Measurements from ENCODE around the gene CLDN6. TPM values are rescaled to one million over a fixed set of nuclear protein-coding genes. Genes with fewer than 3 reads are reported as not detected.

CLDN6 gene
- total and polyA plus RNA-seq, 7 donors, result 0.05 to 5.5 (median 0.45) TPM; not detected in 4

- ATAC-seq (peak in 2 of 4 donors; percentile 4 to 10), DNase-seq (no peak)
- WGBS, 3 donors, result 2 to 3% (median 2%) methylated on average over 24 to 54 of the region's 54 CpGs
- TF ChIP-seq CTCF (IDR thresholded peaks at IDR 0.05), result no peak
- peak overlapping the region; percentile 66 for H3K4me3 ChIP-seq
- H3K27ac ChIP-seq, result no peak overlapping the region
- intact Hi-C loops (cut with DNase I), result no loop called here
- no peaks in the 10 kb centered on the region for H3K9me3 ChIP-seq
- H3K27me3 ChIP-seq (ENCODE audit: insufficient read depth in 3 of 3, low read length in 2 of 3), result peaks cover 0 to 69% (median 34%) of the 10 kb centered on the region in 3 donors
- no peaks in the 10 kb centered on the region for H3K36me3 ChIP-seq (ENCODE audit: insufficient read depth in 1 of 2, low read depth in 1 of 2)
- H3K4me1 ChIP-seq, result peaks cover 11% of the 10 kb centered on the region
These were observed 28.8 kb upstream of the CLDN6 start for GRCh38 chr16:3046641-3047386.

GRCh38 chr16:3045758-3046640 lies 28.0 kb upstream of the CLDN6 start, which contains the start of gene MMP25:
MMP25 (plus strand) TSS chr16:3046561; CDS start chr16:3046918, 357 bp downstream.
- peaks cover 0 to 74% (median 34%) of the 10 kb centered on the region in 3 donors for H3K27me3 ChIP-seq (ENCODE audit: insufficient read depth in 3 of 3, low read length in 2 of 3)
- WGBS, 3 donors, result 1% methylated on average over 34 to 86 of the region's 86 CpGs
- peaks cover 11% of the 10 kb centered on the region for H3K4me1 ChIP-seq
- H3K36me3 ChIP-seq (ENCODE audit: insufficient read depth in 1 of 2, low read depth in 1 of 2), result no peaks in the 10 kb centered on the region
- intact Hi-C loops (cut with DNase I), result no loop called here
- DNase-seq, result no peak
- H3K4me3 ChIP-seq, result peak within 1 kb of the TSS; percentile 66
- no peak within 1 kb of the TSS for H3K27ac ChIP-seq
- ATAC-seq, result peak; percentile 34 to 50 (median 37)
- no peak for TF ChIP-seq CTCF (IDR thresholded peaks at IDR 0.05)
- H3K9me3 ChIP-seq, result no peaks in the 10 kb centered on the region

GRCh38 chr16:3044708-3045107 lies 26.7 kb upstream of the CLDN6 start:
- Histone ChIP-seq H3K4me1 (peaks cover 11% of the 10 kb centered on the region), H3K36me3 (ENCODE audit: insufficient read depth in 1 of 2, low read depth in 1 of 2) (no peaks in the 10 kb centered on the region), H3K27ac (no peak overlapping the region), H3K27me3 (ENCODE audit: insufficient read depth in 3 of 3, low read length in 2 of 3) (peaks cover 0 to 73% (median 36%) of the 10 kb centered on the region in 3 donors), H3K9me3 (no peaks in the 10 kb centered on the region), H3K4me3 (no peak overlapping the region)
- no peak for TF ChIP-seq CTCF (IDR thresholded peaks at IDR 0.05)
- no peak for DNase-seq
- intact Hi-C loops (cut with DNase I), result no loop called here
- no peak for ATAC-seq
- whole genome bisulfite sequencing, 3 donors, result 84 to 92% (median 86%) methylated on average over 6 of the region's 6 CpGs

- ATAC-seq, result no peak
- intact Hi-C loops (cut with DNase I), result no loop called here
These were observed 24.4 kb upstream of the CLDN6 start for GRCh38 chr16:3042376-3042775.

More at GRCh38 chr16:3042376-3042775, 24.4 kb upstream of the CLDN6 start:
- no peaks in the 10 kb centered on the region for H3K36me3 ChIP-seq (ENCODE audit: insufficient read depth in 1 of 2, low read depth in 1 of 2)
- H3K4me3 ChIP-seq, result no peak overlapping the region
- H3K4me1 ChIP-seq, result peaks cover 11% of the 10 kb centered on the region
- DNase-seq, result no peak
- WGBS, 3 donors, result 84 to 93% (median 91%) methylated on average over 3 of the region's 3 CpGs
- peaks cover 0 to 77% (median 43%) of the 10 kb centered on the region in 3 donors for H3K27me3 ChIP-seq (ENCODE audit: insufficient read depth in 3 of 3, low read length in 2 of 3)
- H3K9me3 ChIP-seq, result no peaks in the 10 kb centered on the region
- no peak overlapping the region for H3K27ac ChIP-seq
- TF ChIP-seq CTCF (IDR thresholded peaks at IDR 0.05), result no peak

Data from psoas muscle (tissue), 8 donors.